ENCODE data around the gene PPP1R18. TPM values are rescaled to one million over a fixed set of nuclear protein-coding genes. Genes with fewer than 3 reads are reported as not detected.

Gene PPP1R18
- total and polyA plus RNA-seq, 9 of the 15 experiments (the other 6 are each of a cell fraction or from before 2014, with no cell fraction given): 12.0 to 99.2 (median 42.6) TPM

GRCh38 chr6:30730601-30731435 is 44.4 kb upstream of the PPP1R18 start (continued):
- no peak for TF ChIP-seq ZNF318 (IDR thresholded peaks at IDR 0.05; ENCODE audit: borderline replicate concordance in 1 of 2, low read depth in 1 of 2)
- TF ChIP-seq RAD21 (CRISPR knock-in tag; conservative IDR thresholded peaks at IDR 0.05 in 1 of 2, IDR thresholded peaks at IDR 0.05 in 1 of 2): peak; percentile 69 to 90
- no peak for TF ChIP-seq GTF2F1 (IDR thresholded peaks at IDR 0.05; ENCODE audit: low read depth, low read length)
- no peak for TF ChIP-seq MCM7 (IDR thresholded peaks at IDR 0.05)
- peak; percentile 29; the same call in 1 of the 2 replicates for TF ChIP-seq DEAF1 (CRISPR knock-in tag; IDR thresholded peaks at IDR 0.05)
- TF ChIP-seq RB1 (IDR thresholded peaks at IDR 0.05; ENCODE audit: low read depth): peak; percentile 79
- TF ChIP-seq, protein P1, sequence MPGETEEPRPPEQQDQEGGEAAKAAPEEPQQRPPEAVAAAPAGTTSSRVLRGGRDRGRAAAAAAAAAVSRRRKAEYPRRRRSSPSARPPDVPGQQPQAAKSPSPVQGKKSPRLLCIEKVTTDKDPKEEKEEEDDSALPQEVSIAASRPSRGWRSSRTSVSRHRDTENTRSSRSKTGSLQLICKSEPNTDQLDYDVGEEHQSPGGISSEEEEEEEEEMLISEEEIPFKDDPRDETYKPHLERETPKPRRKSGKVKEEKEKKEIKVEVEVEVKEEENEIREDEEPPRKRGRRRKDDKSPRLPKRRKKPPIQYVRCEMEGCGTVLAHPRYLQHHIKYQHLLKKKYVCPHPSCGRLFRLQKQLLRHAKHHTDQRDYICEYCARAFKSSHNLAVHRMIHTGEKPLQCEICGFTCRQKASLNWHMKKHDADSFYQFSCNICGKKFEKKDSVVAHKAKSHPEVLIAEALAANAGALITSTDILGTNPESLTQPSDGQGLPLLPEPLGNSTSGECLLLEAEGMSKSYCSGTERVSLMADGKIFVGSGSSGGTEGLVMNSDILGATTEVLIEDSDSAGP (CRISPR knock-in tag; IDR thresholded peaks at IDR 0.05): no peak
- peak; percentile 52 for TF ChIP-seq CTBP1 (IDR thresholded peaks at IDR 0.05; ENCODE audit: borderline replicate concordance)
- no peak for TF ChIP-seq ZNF561 (CRISPR knock-in tag; conservative IDR thresholded peaks at IDR 0.05)
- TF ChIP-seq BDP1 (IDR thresholded peaks at IDR 0.05; ENCODE audit: insufficient read depth, insufficient read length): no peak
- no peak for TF ChIP-seq ILK (tag; IDR thresholded peaks at IDR 0.05; ENCODE audit: borderline replicate concordance, low read depth)
- peak; percentile 84; the same call in 1 of the 2 replicates for TF ChIP-seq XRCC5 (IDR thresholded peaks at IDR 0.05; ENCODE audit: low read depth, low read length)
- TF ChIP-seq NCOA6 (IDR thresholded peaks at IDR 0.05): no peak
- no peak for TF ChIP-seq ZNF217 (CRISPR knock-in tag; IDR thresholded peaks at IDR 0.05)
- TF ChIP-seq CHCHD3 (CRISPR knock-in tag; IDR thresholded peaks at IDR 0.05): no peak
- TF ChIP-seq POLR2AphosphoS2 (IDR thresholded peaks at IDR 0.05; ENCODE audit: low read length): peak; percentile 85; the same call in 1 of the 2 replicates
- TF ChIP-seq BACH1 (tag; IDR thresholded peaks at IDR 0.05): no peak
